ENCODE measurements around the gene DNAJC28.

- no peak for TF ChIP-seq CTCF (IDR thresholded peaks at IDR 0.05)
- TF ChIP-seq NFIC (IDR thresholded peaks at IDR 0.05; ENCODE audit: borderline replicate concordance) = no peak
- no peak for TF ChIP-seq YY1 (IDR thresholded peaks at IDR 0.05; ENCODE audit: low read depth)
These were observed 49.2 kb upstream of the DNAJC28 start for GRCh38 chr21:33540711-33541104.

Measured in SK-N-SH (cell line).